Natural killer cell (primary cell): ENCODE data around the gene OR2AJ1. TPM values are rescaled to one million over a fixed set of nuclear protein-coding genes. Genes with fewer than 3 reads are reported as not detected.

Experiments used
- ATAC-seq, 3 donors: fragments of 150-1000 bp in 2 of 3; fragments of 200-7000 bp in 1 of 3; cut with Tn5 transposase; 1 replicate in 1 of 3; 2 replicates in 2 of 3; pipeline ENCODE4 v1.10.0; 2021; ENCODE audit warnings: mild to moderate bottlenecking in 2 of 3, moderate library complexity in 2 of 3
- DNase-seq, 2 donors: peaks; one replicate each; pipeline versions ENCODE4 v3.0.0 to v3.0.0-alpha.2; 2013 to 2021; ENCODE audit warnings: mixed read lengths in 1 of 2
- H3K27ac ChIP-seq: one replicate; pipeline ENCODE4 v1.5.1; 2013; ENCODE audit warnings: mild to moderate bottlenecking, low read length
- H3K27me3 ChIP-seq: one replicate; pipeline ENCODE4 v1.6.1; 2013; ENCODE audit warnings: low read length; ENCODE audit not compliant: control insufficient read depth, insufficient read depth
- H3K36me3 ChIP-seq: one replicate; pipeline ENCODE4 v1.6.1; 2013; ENCODE audit warnings: low read length; ENCODE audit not compliant: control insufficient read depth, insufficient read depth
- H3K4me1 ChIP-seq: one replicate; pipeline ENCODE4 v1.6.1; 2013; ENCODE audit warnings: low read length; ENCODE audit not compliant: control insufficient read depth, insufficient read depth
- H3K4me3 ChIP-seq: one replicate; pipeline ENCODE4 v1.5.1; 2013; ENCODE audit warnings: low read length
- H3K9me3 ChIP-seq: one replicate; pipeline ENCODE4 v1.6.1; 2013; ENCODE audit warnings: low read length; ENCODE audit not compliant: control insufficient read depth, insufficient read depth
- H3K27ac Mint-ChIP-seq, 2 donors: one replicate each; pipeline ENCODE4 v1.8.0; 2022; ENCODE audit warnings: mild to moderate bottlenecking in 2 of 2, mixed read lengths in 2 of 2, moderate library complexity in 1 of 2
- H3K27me3 Mint-ChIP-seq, 2 donors: one replicate each; pipeline ENCODE4 v1.8.0; 2022; ENCODE audit warnings: low read depth in 2 of 2, mixed read lengths in 2 of 2
- H3K36me3 Mint-ChIP-seq: one replicate; pipeline ENCODE4 v1.8.0; 2022; ENCODE audit warnings: mixed read lengths
- H3K4me1 Mint-ChIP-seq, 2 donors: one replicate each; pipeline ENCODE4 v1.8.0; 2022; ENCODE audit warnings: mixed read lengths in 2 of 2
- H3K4me3 Mint-ChIP-seq: one replicate; pipeline ENCODE4 v1.8.0; 2022; ENCODE audit warnings: mild to moderate bottlenecking, moderate library complexity, mixed read lengths
- H3K9me3 Mint-ChIP-seq, 2 donors: one replicate each; pipeline ENCODE4 v1.8.0; 2022; ENCODE audit warnings: mixed read lengths in 2 of 2
- CTCF ChIP-seq: fragments of 200-600 bp; IDR thresholded peaks from one replicate; pipeline ENCODE4 v1.8.0; 2022; ENCODE audit warnings: antibody characterized with exemption
- WGBS: methylation state at CpG from one replicate; pipeline ENCODE4 v1.1.7; 2013; ENCODE audit warnings: missing lambda C conversion rate; ENCODE audit not compliant: insufficient coverage; 5-methylcytosine and 5-hydroxymethylcytosine counted together
- intact Hi-C: fragments of 100-400 bp; cut with micrococcal nuclease; formaldehyde crosslinking; loops from one replicate; pipeline ENCODE4 v1.14.2; 2022
- total RNA-seq, 4 donors: library from RNA; stranded (reverse); fragments of 120-200 nt in 1 of 4; gene quantifications; one replicate each; pipeline versions ENCODE4 v1.2.3 to v1.2.4, GENCODE V29; 2013 to 2022

Gene OR2AJ1
- total RNA-seq, 3 donors from 2014 or later (not counting 1 experiment from before 2014, with no cell fraction given), result not detected

DNA sequence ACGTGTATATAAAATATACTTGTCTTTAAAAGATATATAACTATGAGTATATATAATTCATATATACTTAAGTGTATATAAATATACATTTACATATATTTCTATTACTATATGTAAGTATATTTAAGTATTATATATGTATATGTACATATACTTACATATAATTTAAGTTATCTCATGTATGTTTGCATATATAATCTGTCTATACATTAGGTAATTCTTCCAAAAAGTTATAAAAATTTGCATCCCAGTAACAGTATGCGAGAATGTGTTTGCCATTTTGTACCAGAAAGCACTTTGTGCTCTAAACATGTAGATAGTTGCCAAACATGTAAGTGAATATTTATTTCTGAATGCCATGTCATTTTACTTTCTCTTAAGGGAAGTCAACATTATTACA lies 40.2 kb downstream of the OR2AJ1 start, which contains the start of gene OR2AK2:
Gene OR2AK2, plus strand, starts transcription at position 301 of the 400 bp plus-strand sequence. CDS start 144 bp downstream, outside the sequence.
- Mint-ChIP-seq H3K36me3 (no peaks in the 10 kb centered on the region), H3K27me3 (no peaks in the 10 kb centered on the region), H3K4me3 (no peak within 1 kb of the TSS), H3K27ac (no peak within 1 kb of the TSS), H3K9me3 (peaks cover 9 to 16% of the 10 kb centered on the region in 2 donors), H3K4me1 (no peaks in the 10 kb centered on the region)
- Histone ChIP-seq H3K27me3 (no peaks in the 10 kb centered on the region), H3K9me3 (no peaks in the 10 kb centered on the region), H3K27ac (no peak within 1 kb of the TSS), H3K4me3 (no peak within 1 kb of the TSS), H3K4me1 (no peaks in the 10 kb centered on the region), H3K36me3 (no peaks in the 10 kb centered on the region)
- ATAC-seq, result no peak
- WGBS, result no CpG with 5 or more reads among the region's 2 CpGs
- intact Hi-C loops, result no loop called here
- no peak for TF ChIP-seq CTCF
- DNase-seq, result no peak

- no peak overlapping the region for H3K27ac ChIP-seq
- intact Hi-C loops, result no loop called here
- 12% methylated on average over 5 of the region's 5 CpGs for WGBS
These were observed 42.0 kb downstream of the OR2AJ1 start for GRCh38 chr1:247966532-247967204.

More at GRCh38 chr1:247966532-247967204, 42.0 kb downstream of the OR2AJ1 start:
- no peaks in the 10 kb centered on the region for H3K9me3 ChIP-seq
- H3K4me3 ChIP-seq, result no peak overlapping the region
- no peaks in the 10 kb centered on the region for H3K36me3 ChIP-seq
- ATAC-seq (no peak), DNase-seq (no peak)
- no peak overlapping the region for H3K4me3 Mint-ChIP-seq
- H3K27me3 ChIP-seq, result no peaks in the 10 kb centered on the region
- H3K9me3 Mint-ChIP-seq, result peaks cover 6 to 11% of the 10 kb centered on the region in 2 donors
- H3K4me1 ChIP-seq, result no peaks in the 10 kb centered on the region
- no peaks in the 10 kb centered on the region for H3K27me3 Mint-ChIP-seq
- H3K4me1 Mint-ChIP-seq, result no peaks in the 10 kb centered on the region
- H3K36me3 Mint-ChIP-seq, result no peaks in the 10 kb centered on the region
- H3K27ac Mint-ChIP-seq, result no peak overlapping the region
- TF ChIP-seq CTCF, result no peak

Other genes starting within 250 kb of the OR2AJ1 start
- not detected for gene OR13G1, start 245.2 kb upstream of the OR2AJ1 start, total RNA-seq
- not detected for gene OR6F1, start 208.2 kb upstream of the OR2AJ1 start, total RNA-seq
- not detected for gene OR14K1, start 186.3 kb upstream of the OR2AJ1 start, total RNA-seq
- gene OR14A2, start 176.7 kb upstream of the OR2AJ1 start, total RNA-seq, result not detected
- not detected for gene OR1C1, start 164.3 kb upstream of the OR2AJ1 start, total RNA-seq
- not detected for gene OR14A16, start 100.8 kb upstream of the OR2AJ1 start, total RNA-seq
- not detected for gene OR11L1, start 83.0 kb upstream of the OR2AJ1 start, total RNA-seq
- gene TRIM58, start 67.7 kb upstream of the OR2AJ1 start, total RNA-seq, result 1 to 10 TPM in 2 of 3 donors, under 1 TPM in 1; 0.50 to 3.9 (median 1.9) TPM
- gene OR2W3, start 29.3 kb upstream of the OR2AJ1 start, total RNA-seq, result 1 to 10 TPM in 1 of 3 donors, under 1 TPM in 2; 0.41 to 1.0 (median 0.65) TPM
- gene OR2T8, start 4.6 kb upstream of the OR2AJ1 start, total RNA-seq, result not detected
- 1 to 10 TPM in 1 of 3 donors, not detected in 2; 1.1 TPM for gene OR2L8, start 24.0 kb downstream of the OR2AJ1 start, total RNA-seq
- under 1 TPM in 1 of 3 donors, not detected in 2; 0.88 TPM for gene OR2AK2, start 40.3 kb downstream of the OR2AJ1 start, total RNA-seq
- gene OR2L5, start 88.8 kb downstream of the OR2AJ1 start, total RNA-seq, result not detected
- under 1 TPM in 2 of 3 donors, not detected in 1; 0.18 to 0.19 TPM for gene OR2L2, start 105.2 kb downstream of the OR2AJ1 start, total RNA-seq
- gene OR2L3, start 121.9 kb downstream of the OR2AJ1 start, total RNA-seq, result not detected
- under 1 TPM in 1 of 3 donors, not detected in 2; 0.20 TPM for gene OR2L13, start 170.3 kb downstream of the OR2AJ1 start, total RNA-seq
- gene OR2M5, start 220.3 kb downstream of the OR2AJ1 start, total RNA-seq, result not detected
- gene OR2M2, start 249.9 kb downstream of the OR2AJ1 start, total RNA-seq, result not detected